GM19023 (cell line): ENCODE results near the gene UGCG.

Experiments
- ATAC-seq: cut with Tn5 transposase; IDR thresholded peaks from one replicate; pipeline ENCODE4 v1.9.1; 2021; ENCODE audit warnings: mild to moderate bottlenecking, moderate library complexity; ENCODE audit not compliant: unreplicated experiment

UGCG gene

DNA sequence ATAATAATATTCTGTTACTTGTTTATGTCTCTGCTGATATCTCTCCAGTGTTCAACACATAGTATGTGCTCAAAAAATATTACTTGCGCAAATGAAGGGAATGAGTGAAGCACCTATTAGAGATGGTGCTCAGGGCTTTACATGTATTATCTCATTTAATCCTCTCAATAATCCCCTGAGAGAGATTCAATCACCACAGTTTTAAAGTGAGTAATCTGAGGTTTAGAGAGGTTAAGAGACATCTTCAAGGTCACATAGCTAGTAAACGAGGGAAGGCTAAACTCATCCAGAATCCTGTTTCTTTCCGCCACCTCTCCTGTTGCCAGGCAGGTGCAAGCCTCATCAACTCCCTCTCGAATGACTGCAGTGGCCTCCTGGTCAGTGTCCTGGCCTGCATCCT is 82.0 kb downstream of the UGCG start:
- no peak for ATAC-seq

DNA sequence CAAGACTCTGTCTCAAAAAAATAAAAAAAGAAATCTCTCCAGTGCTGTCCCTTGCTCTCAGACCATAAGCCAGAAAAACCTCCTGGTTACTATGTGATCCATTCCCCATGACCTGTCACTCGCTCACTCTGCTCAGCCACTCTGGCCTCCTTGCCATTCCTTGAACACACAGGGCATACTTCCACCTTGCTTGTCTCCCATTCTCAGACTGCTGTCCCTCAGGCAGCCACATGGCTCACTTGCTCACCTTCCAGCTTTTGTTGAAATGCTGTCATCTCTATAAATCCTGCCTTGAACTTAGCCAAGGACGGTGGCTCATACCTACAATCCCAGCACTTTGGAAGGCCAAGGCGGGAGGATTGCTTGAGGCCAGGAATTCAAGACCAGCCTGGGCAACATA is 82.9 kb downstream of the UGCG start:
- no peak for ATAC-seq

DNA sequence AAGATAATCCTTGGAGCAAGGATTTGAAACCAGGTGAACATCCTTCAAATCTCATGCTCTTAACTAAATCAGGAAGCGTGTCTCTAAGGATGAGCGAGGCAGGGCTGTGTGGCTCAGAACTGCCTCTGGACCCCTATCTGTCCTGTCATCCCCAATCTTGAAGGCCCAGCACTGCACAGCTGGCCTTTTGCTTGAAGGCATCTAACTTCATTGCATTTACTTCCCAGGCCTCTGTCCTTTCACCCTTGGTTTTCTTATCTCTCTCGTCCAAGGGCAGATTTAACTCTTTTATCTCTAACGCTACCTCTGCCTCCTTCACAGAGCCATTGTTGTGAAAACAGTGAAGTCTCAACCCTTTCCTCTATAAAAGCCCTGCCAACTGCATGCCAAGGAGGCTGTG is 83.8 kb downstream of the UGCG start:
- no peak for ATAC-seq

DNA sequence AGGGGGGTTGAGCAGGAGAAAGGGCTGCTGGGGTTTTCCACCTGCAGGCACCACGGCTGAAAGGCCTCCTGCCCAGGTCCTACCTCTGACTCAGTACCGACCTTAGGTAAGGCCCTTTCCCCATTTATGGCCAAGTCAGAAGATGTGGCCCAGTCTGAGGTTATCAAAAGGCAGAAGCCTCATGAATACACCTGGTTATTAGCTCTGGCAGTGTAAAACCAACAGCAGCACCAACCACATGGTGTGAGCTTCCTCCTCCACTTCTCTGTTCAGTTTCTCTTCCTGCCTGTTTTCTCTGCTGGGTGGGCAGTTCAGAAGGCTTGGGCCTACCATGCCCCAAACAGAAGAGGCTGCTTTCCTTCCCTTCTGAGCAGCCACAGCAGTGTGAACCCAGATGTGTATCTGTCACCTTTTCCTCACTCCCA is 86.9 kb downstream of the UGCG start:
- ATAC-seq = peak; percentile 68

DNA sequence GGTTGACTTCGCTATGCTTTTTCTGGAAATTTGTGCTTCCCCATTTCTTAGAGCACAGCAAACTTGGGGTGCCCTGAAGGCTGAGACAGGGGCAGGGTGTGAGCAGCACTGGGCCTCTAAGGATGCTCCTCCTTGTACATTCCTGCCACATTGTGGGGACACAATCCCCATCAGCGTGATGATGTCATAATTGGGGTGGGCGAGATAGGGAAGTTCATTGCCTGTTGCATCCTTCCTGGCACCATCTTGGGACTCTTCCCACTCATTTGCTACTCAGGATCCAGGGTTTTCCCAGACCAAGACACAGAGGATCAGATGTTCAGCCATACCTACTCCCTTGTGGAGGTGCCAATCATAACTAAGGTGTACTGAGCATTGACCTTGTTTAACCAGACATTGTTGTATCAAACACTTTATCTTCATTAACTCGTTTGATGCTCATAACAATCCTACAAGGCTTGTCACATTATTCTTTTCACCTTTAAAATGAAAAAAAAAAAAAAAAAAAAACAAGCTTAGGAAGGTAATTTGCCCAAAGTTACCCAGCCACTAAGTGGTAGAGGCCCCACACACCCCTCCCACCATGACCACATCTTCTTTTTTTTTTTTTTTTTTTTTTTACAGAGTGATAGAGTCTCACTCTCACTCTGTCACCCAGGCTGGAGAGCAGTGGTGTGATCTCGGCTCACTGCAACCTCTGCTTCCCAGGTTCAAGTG is 87.6 kb downstream of the UGCG start:
- no peak for ATAC-seq
